NCI-H2196 (cell line): ENCODE data around the gene CRACR2B.

Experiments used
- DNase-seq: peaks from one replicate; lab custom pipeline; 2025; ENCODE audit not compliant: unreplicated experiment; lab: John Stamatoyannopoulos, UW

The CRACR2B gene

GRCh38 chr11:837189-837989, 9.7 kb downstream of the CRACR2B start:
- no peak for DNase-seq

GRCh38 chr11:837990-838307, 10.2 kb downstream of the CRACR2B start:
- DNase-seq = no peak

GRCh38 chr11:838441-839279, 10.9 kb downstream of the CRACR2B start:
- DNase-seq = no peak

- DNase-seq = no peak
Observed at GRCh38 chr11:839280-839623, 11.5 kb downstream of the CRACR2B start.

GRCh38 chr11:839875-840617, 12.3 kb downstream of the CRACR2B start:
- DNase-seq = no peak

GRCh38 chr11:841981-842369, 14.3 kb downstream of the CRACR2B start:
- DNase-seq = no peak

GRCh38 chr11:842370-843002, 14.8 kb downstream of the CRACR2B start, which contains the start of the genes POLR2L and TSPAN4:
POLR2L (minus strand) TSS chr11:842529; CDS start chr11:842508, 21 bp downstream.
TSPAN4 (plus strand) TSS chr11:842852; CDS start chr11:850305, 7,453 bp downstream.
- peak; percentile 87 for DNase-seq

GRCh38 chr11:843086-843734, 15.5 kb downstream of the CRACR2B start:
- no peak for DNase-seq

- DNase-seq = peak; percentile 57
Observed at GRCh38 chr11:843818-844692, 16.3 kb downstream of the CRACR2B start.

- peak; percentile 65 for DNase-seq
Observed at GRCh38 chr11:844693-845644, 17.2 kb downstream of the CRACR2B start.

- no peak for DNase-seq
Observed at GRCh38 chr11:845872-846495, 18.3 kb downstream of the CRACR2B start.

GRCh38 chr11:846496-847098, 18.9 kb downstream of the CRACR2B start:
- DNase-seq = no peak

GRCh38 chr11:847876-848275, 20.2 kb downstream of the CRACR2B start:
- DNase-seq = no peak

- DNase-seq = peak; percentile 66
Observed at GRCh38 chr11:848380-848931, 20.7 kb downstream of the CRACR2B start.

- DNase-seq = peak; percentile 51
Observed at GRCh38 chr11:849104-849824, 21.5 kb downstream of the CRACR2B start.

GRCh38 chr11:849951-850774, 22.4 kb downstream of the CRACR2B start:
- DNase-seq = peak; percentile 51
